Globus pallidus (tissue), 1 donor: ENCODE data around the gene PSAP.
"Not testable (repeated sequence)": the region's sequence is repeated elsewhere in the genome, so short reads cannot be mapped to it uniquely, and the experiment has no call there.

Experiments used
- DNase-seq: peaks from one replicate; pipeline ENCODE4 v3.0.0-alpha.2; 2015; ENCODE audit warnings: low spot score

The PSAP gene

DNA sequence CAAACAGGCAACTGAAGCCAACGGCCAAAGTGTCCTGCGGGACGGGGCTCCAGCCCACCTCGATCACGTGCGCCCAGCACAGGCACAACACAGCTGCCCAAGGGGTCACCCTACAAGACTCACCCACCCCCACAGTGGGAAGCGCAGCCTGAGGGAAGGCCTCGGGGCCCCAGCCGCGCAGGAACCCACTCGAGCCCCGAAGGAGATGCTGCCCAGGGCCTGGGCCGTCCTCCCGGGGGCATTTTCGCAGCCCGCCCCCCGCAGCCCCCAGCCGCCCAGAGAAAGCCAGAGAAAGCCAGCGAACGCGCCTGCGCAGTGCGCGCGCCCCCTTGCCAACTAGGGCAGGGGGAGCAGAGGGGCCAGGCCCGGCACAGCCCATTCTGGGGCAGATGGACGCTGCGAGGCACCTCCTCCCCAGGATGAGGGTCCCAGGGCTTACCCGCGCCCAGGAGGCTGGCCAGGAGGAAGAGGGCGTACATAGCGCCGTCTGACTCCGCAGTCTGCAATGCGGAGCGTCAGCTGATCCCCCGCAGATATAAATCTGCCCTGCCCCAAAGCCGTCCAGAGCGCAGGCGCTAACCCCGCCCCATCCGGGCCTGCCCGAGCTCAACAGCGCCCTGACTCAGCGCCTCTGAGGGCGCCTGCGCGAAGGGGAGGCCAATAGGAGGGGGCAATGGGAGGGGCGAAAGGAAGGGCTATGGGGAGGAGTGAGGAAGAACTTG, at the start of gene PSAP:
TSS of gene PSAP (minus strand) at position 509 of the 722 bp plus-strand sequence. CDS start at position 479, 30 bp downstream.
- peak; percentile 98 for DNase-seq

DNA sequence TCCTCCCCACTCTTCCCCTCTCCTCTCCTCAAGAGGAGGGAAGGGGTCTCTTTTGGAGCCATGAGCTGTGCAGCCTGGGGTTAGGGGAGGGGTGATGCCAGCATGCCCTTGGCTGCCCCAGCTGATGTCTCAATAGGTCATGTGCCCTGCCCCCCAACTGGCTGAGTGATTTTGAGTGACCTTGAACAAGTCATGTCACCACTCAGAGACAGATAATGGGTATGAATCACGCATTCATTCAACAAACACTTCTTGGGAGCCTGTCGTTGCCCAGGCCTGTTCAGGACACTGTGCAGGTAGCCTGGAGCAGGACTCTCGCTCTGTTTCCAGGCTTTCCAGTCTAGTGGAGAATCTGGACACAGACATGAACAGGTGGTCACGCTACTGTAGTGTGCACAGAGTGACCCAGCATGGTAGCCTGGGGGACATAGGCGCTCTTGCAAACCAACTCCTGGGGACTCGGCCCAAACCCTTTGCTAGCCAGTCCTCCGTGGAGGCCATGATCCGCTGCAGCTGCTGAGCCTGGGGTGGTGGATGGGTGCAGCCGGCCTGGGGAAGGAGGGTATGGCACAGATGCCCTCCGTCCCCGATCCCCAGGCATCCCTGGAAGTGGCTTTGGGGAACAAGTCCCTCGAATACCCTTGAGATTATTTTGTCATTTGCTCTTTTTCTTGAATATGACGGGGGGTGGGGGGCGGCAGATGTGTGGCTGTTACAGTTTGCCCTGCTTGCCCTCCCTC, 49.6 kb upstream of the PSAP start:
- DNase-seq = no peak

DNA sequence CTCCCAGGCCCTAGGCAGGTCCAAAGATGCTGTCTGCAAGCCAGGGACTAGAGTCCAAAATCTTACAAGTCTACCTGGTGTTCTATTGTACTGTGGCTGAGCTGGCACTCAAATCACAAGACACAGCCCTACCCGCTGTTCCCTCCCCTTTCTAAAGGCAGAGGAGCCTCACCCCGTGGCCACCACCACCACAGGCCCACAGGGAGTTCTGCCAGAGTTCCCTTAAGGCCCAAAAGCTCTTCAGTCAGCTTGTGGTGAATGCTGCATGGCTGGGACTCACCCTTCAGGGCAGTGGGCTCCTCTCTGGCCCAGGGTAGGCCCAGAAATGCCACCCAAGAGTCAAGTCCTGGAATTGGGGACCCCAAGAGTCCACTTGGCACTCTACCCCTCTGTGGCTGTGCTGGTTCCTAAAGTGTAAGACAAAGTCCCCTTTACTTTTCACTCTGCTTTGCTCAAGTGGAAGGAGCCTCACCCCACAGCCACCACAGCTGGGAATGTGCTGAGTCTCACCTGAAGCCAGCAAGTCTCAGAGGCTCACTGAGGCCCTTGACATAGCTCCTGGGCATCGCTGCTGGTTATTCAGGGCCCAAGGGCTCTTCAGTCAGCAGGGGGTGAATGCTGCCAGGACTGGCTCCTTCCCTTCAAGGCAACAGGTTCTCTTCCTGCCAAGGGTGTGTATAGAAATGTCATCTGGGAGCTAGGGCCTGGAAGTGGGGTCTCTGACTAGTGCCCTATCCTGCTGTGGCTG, 48.8 kb upstream of the PSAP start:
- DNase-seq = no peak

DNA sequence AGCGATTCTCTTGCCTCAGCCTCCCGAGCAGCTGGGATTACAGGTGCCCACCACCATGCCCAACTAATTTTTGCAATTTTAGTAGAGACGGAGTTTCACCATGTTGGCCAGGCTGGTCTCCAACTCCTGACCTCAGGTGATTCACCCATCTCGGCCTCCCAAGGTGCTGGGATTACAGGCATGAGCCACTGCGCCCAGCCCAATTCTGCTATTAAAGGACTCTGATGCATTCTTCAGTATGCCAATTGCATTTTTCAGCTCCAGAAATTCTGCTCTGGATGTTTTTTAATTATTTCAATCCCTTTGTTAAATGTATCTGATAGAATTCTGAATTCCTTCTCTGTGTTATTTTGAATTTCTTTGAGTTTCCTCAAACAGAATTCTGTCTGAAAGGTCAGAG, 47.3 kb upstream of the PSAP start:
- DNase-seq = not testable (repeated sequence)

DNA sequence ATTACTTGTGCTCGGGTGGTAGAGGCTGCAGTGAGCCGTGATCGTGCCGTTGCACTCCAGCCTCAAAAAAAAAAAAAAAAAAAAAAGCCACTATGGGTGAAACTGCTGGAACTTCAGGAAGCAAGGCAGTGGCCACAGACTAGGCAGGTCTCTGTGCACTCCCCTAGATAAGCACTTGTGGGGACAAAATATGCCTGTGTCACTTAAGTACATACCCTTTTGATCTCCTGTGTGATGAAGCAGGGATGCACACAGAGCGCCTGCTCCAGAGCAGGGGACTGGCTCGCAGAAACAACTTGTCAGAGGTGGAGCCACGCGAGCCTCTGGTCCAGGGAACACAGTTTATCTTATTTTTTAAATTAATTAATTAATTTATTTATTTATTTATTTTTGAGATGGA, 42.9 kb upstream of the PSAP start:
- no peak for DNase-seq

DNA sequence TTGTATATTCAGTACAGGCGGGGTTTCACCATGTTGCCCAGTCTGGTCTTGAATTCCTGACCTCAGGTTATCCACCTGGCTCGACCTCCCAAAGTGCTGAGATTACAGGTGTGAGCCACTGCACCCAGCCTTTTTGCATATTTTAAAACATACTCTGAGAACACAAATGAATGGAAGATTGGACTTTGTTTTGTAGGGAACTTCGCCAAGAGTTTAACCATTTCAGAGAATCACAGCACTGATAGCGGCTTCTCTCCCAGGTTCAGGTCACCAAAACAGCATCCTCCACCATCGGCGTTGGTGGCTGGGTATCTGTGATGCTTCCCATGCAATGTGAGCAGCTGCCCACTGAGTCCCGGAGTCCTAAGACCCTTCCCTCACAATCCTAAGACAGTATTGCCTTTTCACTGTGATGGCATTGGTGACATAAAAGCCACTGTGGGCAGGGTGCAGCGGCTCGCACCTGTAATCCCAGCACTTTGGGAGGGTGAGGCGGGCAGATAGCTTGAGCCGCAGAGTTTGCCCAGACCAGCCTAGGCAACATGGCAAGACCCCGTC, 42.3 kb upstream of the PSAP start:
- no peak for DNase-seq

DNA sequence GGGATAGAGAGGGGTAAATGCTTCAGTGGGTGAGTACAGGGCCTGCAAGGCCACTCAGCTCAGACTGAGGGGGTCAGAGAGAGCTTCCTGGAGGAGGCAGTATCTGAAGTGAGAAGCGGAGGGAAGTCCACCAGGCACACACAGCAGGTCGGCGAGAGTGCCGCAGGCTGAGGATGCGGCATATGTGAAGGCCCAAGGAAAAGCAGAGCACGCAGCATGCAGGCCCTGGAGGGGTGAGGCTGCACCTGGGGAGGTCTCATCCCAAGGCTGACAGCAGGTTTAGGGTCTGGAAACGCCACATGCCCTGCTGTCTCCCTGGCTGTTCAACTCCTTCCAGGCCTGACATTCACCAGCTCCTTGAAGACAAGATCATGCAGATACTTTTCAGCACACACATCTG, 40.4 kb upstream of the PSAP start:
- DNase-seq = no peak

DNA sequence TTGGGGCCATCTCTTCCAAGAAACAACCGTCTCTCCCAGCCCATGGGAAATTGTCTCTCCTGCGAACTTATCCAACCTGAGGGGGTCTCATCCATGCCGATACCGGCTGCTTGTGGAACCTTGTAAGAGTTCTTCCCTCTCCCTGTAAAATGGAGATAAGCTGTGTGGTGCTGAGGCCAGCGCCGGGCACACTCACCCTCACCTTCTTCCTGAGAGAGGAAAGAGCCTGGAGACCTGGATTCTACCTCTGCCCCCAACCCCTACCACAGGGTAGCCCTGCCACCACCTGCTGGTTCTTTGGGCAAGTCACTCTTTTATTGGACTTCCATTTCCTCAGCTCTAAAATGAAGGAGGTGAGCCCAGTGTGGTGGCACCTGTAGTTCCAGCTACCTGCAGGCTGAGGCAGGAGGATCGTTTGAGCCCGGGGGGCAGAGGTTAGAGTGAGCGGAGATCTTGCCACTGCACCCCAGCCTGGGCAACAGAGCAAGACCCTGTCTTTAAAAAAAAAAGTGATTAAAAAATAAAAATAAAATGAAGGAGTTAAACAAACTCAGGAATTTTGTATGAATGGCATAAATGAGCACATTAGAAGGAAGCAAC, 38.4 kb upstream of the PSAP start:
- no peak for DNase-seq

DNA sequence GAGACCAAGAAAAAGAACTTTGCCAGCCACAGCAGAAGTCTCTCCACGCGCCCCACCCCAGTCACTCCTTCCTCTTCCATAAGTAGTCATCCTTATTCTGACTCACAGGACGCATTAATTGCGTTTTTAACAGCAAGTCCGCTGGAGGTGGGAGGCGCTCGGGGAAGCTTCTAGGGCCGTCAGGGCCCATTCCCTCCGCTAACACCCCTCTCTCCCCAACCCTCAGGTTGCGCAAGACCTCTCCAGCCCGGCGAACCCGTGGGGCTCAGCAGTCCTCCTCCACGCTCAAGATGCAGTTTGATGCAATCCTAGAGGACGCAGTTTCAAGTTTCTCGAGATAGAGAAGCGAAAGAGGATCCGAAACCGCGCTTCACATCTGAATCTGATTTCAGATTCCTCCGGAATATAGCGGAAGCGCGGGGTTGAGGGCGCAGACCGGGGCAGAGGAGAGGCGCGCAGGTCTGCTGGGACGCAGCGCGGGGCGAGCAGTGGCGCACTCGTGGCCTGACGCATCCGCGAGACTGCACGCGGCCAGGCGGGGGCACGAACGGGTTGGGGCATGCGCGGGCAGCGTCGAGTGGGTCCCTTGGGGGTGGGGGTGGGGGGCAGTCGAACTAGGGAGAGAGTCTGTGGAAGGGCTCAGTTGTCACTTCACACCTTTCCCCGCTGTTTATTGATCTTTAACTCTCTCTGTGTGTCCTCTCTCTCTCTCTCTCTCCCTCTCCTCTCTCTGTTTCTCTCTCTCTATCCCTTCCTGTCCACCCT, 37.8 kb upstream of the PSAP start:
- DNase-seq = peak; percentile 80

DNA sequence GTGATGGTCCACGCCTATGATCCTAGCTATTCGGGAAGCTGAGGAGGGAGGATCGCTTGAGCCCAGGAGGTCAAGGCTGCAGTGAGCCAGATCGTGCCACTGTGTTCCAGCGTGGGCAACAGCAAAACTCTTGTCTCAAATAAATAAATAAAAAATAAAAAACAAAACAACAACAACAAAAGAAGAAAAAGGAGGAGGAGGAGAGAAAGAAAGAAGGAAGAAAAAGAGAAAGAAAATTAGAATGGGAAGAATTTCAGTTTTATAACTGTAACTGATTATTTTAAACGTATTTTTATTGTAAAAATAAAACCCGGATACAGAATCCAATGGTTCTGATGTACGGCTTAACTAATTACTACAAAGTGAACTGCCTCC, 37.2 kb upstream of the PSAP start:
- no peak for DNase-seq

DNA sequence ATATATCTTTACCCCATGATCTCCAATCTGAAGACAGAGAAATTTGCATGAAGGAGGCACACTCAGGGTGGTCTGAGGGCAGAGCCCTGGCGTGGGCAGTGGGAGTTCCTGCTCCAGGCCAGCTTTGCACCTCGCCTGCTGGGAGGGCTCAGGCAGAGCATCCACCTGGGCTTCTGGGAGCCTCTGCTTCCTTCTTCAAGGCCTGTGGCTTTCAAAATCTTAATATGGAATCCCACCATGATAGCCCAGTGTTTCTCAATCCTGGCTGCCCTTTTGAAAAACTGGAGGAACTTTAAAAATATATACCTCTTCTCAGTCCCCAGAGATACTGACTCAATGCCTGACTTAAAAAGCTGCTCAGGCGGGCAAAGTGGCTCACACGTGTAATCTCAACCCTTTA, 36.7 kb upstream of the PSAP start:
- no peak for DNase-seq

DNA sequence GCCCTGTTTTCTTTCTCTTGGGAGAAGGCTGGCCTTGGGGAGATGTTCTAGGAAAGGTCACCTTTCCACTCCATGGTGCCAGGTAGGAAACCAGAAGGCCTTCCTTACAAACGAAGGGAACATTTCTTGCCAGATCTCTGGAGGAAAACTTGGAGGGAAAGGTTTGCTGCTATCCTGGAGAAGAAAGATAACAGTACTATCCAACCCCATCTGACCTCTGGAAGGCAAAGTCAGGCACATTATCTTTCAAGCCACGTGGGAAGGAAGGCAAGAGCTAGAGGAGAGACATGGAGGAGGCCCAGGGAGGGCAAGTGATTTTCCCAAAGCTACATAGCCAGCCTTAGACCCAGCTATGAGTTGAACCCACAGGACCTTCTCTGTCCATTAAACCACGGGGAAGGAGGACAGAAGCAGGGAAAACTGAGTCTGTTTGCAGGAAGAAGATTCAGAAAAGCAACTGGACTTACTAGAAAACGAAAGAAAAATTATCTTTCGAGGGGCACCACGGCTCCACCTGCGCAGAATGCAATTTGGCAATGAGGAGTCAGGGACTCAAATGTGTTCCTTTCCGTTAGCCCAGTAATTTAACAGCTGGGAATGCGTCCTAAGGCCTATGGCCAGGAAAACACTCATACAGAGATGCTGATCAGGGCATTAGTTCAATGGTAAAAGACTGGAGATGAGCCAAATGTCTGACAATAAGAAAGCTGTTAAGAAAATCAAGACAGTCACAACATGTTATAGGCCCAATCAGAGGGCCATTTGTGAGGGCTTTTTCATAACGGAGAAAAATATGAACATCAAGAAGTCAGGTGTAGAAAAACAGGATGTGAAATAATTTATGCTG, 32.0 kb upstream of the PSAP start:
- DNase-seq = peak; percentile 21

DNA sequence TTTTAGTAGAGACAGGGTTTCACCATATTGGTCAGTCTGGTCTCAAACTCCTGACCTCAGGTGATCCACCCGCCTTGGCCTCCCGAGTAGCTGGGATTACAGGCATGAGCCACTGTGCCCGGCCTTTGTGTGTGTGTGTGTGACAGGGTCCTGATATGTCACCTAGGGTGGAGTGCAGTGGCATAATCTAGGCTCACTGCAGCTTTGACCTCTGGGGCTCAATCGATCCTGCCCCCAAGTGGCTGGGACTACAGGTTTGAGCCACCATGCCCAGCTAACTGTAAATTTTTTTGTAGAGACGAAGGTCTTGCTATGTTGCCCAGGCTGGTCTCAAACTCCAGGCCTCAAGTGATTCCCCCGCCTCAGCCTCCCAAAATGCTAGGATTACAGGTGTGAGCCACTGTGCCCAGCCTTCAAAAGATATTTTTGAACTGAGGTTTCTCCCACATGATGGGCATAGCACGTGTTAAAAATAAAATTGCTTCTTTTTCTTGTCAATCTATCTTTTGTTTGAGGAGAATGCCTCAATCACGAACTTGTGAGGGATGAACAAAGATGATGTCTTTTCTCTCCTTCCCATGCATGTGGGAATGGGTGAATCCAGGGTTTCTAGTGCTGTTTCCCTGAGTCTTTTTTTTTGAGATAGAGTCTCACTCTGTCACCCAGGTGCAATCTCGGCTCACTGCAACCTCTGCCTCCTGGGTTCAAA, 30.8 kb upstream of the PSAP start:
- DNase-seq = no peak

DNA sequence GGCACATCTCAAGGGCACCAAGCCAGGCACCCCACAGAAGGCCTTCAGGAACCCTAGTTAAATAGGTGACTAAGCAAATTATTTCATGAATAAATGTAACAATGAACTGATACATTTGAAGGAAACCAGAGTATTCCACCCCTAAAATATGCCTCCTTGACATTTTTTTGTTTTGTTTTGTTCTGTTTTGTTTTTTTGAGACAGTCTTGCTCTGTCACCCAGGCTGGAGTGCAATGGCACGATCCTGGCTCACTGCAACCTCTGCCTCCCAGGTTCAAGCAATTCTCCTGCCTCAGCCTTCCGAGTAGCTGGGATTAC, 30.2 kb upstream of the PSAP start:
- not testable (repeated sequence) for DNase-seq

DNA sequence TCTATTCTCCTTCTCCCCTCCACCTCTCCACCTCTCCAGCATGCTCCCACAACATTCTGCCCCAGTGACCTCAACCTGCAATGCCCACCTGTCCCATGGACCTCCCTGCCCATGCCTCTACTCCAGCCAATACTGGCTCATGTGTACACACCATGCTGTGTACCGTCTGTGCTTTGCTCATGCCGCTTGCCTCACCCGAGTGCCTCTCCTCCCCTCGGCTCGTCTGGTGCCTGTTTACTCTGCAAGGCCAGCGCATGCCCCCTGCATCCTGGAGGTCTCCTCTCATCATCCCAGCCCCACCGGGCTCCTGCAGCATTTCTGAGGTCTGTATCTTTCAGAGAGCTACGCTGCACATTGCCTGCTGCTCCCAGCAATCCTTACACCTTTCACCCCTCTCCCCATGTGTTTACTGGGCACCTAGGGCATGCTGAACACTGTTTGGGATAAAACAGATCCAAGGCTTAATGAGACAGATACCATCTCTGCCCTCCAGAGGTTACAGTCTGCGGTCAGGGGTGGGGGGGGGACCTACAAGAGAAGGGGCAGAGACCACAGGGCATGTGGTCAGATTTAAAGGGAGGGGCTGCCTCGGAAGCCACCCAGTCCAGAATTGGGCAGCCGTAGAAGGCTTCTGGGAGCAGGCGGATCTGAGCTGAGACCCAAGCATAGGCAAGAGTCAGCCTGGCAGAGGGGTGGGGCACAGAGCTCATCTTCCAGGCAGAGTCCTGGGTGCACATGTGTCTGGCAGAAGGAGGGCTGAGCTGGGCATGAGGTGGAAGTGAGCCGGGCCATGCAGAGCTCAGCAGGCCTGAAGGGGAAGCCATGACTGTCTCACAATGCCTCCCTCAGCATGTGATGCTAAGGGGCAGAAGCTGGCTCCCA, 29.6 kb upstream of the PSAP start:
- DNase-seq = peak; percentile 69

DNA sequence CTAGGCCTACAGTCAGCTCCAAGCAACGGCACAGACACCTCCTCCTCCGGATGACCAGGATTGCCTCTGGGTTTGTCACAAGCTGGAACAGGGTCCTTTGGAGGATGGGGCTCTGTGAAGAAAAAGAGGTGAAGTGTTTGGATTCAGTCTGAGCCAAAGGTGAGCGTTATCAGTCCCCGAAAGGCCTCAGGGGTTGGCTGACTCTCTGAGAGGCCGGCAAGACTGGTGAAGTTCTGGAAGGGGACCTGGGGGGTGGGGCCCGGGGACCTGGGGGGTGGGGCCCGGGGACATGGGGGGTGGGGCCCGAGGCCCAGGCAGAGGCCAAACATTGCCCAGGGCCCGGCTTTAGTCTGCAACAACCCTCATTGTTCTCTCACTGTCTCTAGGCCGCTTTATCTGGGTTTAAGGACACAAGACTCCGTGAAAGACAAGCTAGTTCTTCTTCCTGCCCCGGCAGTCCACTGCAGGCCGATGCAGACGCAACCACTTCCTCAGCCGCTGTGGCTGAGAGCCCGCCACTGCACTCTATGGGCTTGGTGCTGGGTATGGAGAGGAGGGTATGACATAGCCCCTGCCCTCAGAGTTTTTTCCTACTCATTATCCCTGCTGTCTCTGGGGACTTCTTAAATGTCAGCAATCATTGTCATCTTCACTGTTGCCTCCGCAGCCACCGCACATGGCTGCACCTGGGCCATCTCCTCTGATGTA, 27.4 kb upstream of the PSAP start:
- no peak for DNase-seq

DNA sequence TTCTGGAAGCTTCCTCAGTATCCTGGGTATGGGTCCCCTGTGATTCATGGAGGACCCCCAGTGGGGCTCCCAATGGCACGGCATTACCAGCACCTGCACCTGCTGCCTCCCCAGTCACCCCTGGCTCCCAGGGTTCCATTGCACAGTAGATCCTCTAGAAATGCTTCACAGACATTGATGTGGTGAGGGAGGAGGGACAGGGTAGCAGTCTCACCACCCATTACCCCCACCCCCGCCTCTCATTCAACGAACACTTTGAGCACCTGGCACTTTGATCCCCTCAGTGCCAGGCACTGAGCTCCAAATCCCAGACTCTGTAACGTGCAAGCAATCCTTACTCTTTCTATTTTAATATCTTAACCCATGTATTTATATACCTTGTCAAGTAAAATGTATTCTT, 26.8 kb upstream of the PSAP start:
- no peak for DNase-seq

DNA sequence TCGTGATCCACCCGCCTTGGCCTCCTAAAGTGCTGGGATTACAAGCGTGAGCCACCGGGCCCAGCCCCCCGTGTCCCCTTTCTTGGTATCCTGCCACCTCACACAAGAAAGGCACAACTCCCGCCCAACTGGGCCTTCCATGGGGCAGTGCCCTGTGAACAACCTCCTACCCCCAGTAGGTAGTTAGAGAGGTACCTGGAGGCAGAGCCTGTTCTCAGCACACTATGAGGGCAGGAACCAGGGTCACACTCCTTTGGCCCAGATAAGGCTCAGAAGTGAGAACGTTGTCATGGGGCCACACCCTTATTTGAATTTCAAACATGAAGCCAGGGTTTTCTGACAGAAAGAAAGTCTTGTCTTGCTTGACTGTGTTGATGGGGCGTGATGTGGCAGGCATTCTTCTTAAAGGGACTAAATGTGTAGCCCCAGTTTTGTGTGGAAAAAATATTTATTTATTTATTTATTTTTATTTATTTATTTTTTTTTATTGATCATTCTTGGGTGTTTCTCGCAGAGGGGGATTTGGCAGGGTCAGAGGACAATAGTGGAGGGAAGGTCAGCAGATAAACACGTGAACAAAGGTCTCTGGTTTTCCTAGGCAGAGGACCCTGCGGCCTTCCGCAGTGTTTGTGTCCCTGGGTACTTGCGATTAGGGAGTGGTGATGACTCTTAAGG, 23.8 kb upstream of the PSAP start:
- not testable (repeated sequence) for DNase-seq
